ENCODE results near the gene ATG2A.

DNA sequence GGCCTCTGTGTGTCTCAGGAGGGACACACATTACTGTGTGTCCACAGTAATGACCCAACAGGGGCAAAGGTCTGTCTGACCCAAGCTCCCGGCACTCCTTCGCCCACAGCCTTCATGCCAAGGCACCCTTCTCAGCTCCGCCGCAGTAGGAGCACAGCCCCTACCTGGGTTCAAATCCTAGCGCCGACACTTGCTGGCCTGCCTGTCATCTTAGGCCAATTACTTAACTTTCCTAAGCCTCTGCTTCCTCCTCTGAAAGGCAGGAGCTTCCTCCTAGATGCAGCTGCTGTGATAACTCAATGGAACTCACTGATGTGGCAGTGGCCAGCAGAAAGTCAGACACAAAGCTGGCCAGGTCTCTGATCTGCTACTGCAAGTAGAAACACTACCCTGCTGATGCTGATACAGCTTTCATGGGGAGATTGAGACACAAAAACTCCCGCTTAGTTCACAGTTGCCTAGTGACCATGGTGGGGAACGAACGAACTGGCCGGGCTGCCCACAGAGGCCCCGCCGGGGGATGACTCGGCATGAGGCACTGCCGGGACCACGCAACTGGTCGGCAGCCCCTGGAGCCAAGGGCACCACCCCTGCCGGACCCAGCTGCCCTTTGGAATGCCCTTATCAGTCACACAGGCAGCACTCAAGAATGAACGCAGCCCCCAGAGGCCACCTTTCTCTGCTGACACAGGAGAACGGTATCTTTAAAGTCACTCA lies 46.7 kb downstream of the ATG2A start:
- TF ChIP-seq, protein P1, sequence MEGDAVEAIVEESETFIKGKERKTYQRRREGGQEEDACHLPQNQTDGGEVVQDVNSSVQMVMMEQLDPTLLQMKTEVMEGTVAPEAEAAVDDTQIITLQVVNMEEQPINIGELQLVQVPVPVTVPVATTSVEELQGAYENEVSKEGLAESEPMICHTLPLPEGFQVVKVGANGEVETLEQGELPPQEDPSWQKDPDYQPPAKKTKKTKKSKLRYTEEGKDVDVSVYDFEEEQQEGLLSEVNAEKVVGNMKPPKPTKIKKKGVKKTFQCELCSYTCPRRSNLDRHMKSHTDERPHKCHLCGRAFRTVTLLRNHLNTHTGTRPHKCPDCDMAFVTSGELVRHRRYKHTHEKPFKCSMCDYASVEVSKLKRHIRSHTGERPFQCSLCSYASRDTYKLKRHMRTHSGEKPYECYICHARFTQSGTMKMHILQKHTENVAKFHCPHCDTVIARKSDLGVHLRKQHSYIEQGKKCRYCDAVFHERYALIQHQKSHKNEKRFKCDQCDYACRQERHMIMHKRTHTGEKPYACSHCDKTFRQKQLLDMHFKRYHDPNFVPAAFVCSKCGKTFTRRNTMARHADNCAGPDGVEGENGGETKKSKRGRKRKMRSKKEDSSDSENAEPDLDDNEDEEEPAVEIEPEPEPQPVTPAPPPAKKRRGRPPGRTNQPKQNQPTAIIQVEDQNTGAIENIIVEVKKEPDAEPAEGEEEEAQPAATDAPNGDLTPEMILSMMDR (IDR thresholded peaks at IDR 0.05), result no peak
- no peak for TF ChIP-seq POLR2A (IDR thresholded peaks at IDR 0.05)
